HCT116 (cell line): Measurements from ENCODE around the gene SELENOK. TPM values are rescaled to one million over a fixed set of nuclear protein-coding genes. Genes with fewer than 3 reads are reported as not detected.
A peak's percentile ranks its signal among the peaks of the same experiment; 100 is the strongest.

Source experiments
- ATAC-seq: fragments of 200-7000 bp; cut with Tn5 transposase; 2 replicates; pipeline ENCODE4 v1.9.1; 2020; ENCODE audit warnings: mild to moderate bottlenecking, moderate library complexity
- BruUV-seq: library from RNA; stranded (reverse); fragments of 400-500 nt; replicated peaks from 2 replicates; lab custom pipeline; 2021; lab: Mats Ljungman, UMichigan
- CTCF ChIA-PET: fragments of 300-600 bp; sonication (Branson Sonifier 250); formaldehyde crosslinking; loops from one replicate; lab custom pipeline; 2021; ENCODE audit warnings: antibody characterized with exemption; lab: Charles Lee
- POLR2A ChIA-PET: fragments of 300-600, 350-600 bp; sonication (Branson Sonifier 250); formaldehyde crosslinking; loops from one replicate; lab custom pipeline; 2021; ENCODE audit warnings: antibody characterized with exemption; lab: Charles Lee
- RAD21 ChIA-PET, 2 experiments: fragments of 300-600 bp; sonication (Branson Sonifier 250); formaldehyde crosslinking; loops; one replicate each; lab custom pipeline; 2023; ENCODE audit warnings: low total read pairs in 2 of 2; ENCODE audit not compliant: uncharacterized antibody in 2 of 2, unreplicated experiment in 2 of 2, low non-redundant PET in 1 of 2; lab: Charles Lee
- DNase-seq: peaks from one replicate; pipeline ENCODE4 v3.0.0-alpha.2; 2010; ENCODE audit warnings: low read depth, low spot score
- H2AFZ ChIP-seq: fragments of 200-600 bp; shearing (Covaris generic), sonication (generic); 2 replicates; pipeline ENCODE4 v1.6.1; 2017; ENCODE audit warnings: low read depth, mixed run types, mixed read lengths, antibody characterized with exemption, low read length; ENCODE audit not compliant: poor library complexity, severe bottlenecking
- H3K27ac ChIP-seq: 2 replicates; pipeline ENCODE4 v1.5.1; 2012; ENCODE audit warnings: low read depth, low read length
- H3K27me3 ChIP-seq: fragments of 200-600 bp; sonication (generic); 2 replicates; pipeline ENCODE4 v1.6.1; 2016; ENCODE audit warnings: mixed run types, low read length, mixed read lengths; ENCODE audit not compliant: insufficient read depth
- H3K36me3 ChIP-seq, 2 experiments: fragments of 200-500 bp in 1 of 2; fragments of 200-600 bp in 1 of 2; sonication (Bioruptor generic) in 1 of 2; sonication (generic) in 1 of 2; 2 replicates each; pipeline versions ENCODE4 v1.5.1 to v1.6.1; 2014 to 2016; ENCODE audit warnings: low read length in 2 of 2, inconsistent platforms in 1 of 2, mixed read lengths in 1 of 2, mixed run types in 1 of 2; ENCODE audit not compliant: insufficient read depth in 2 of 2, control insufficient read depth in 1 of 2
- H3K4me1 ChIP-seq, 2 experiments: fragments of 200-600 bp in 1 of 2; sonication (generic) in 1 of 2; 2 replicates each; pipeline versions ENCODE4 v1.5.1 to v1.6.1; 2012 to 2017; ENCODE audit warnings: low read length in 2 of 2, inconsistent platforms in 1 of 2, mild to moderate bottlenecking in 1 of 2, mixed read lengths in 1 of 2, mixed run types in 1 of 2, moderate library complexity in 1 of 2; ENCODE audit not compliant: insufficient read depth in 2 of 2, control insufficient read depth in 1 of 2
- H3K4me2 ChIP-seq: fragments of 200-600 bp; sonication (generic); 2 replicates; pipeline ENCODE4 v1.6.1; 2017; ENCODE audit warnings: mixed run types, low read length, mixed read lengths
- H3K4me3 ChIP-seq, 2 experiments: fragments of 200-600 bp in 1 of 2; sonication (generic) in 1 of 2; replicated peaks in 1 of 2; 2 replicates each; pipeline ENCODE4 v1.5.1; 2011 to 2016; ENCODE audit warnings: low read length in 2 of 2, control low read depth in 1 of 2, low read depth in 1 of 2, mild to moderate bottlenecking in 1 of 2, mixed read lengths in 1 of 2, mixed run types in 1 of 2
- H3K79me2 ChIP-seq: fragments of 200-600 bp; sonication (generic); 2 replicates; pipeline ENCODE4 v1.6.1; 2017; ENCODE audit warnings: mild to moderate bottlenecking, mixed run types, low read length, moderate library complexity, mixed read lengths; ENCODE audit not compliant: insufficient read depth
- H3K9ac ChIP-seq: fragments of 200-600 bp; sonication (generic); 2 replicates; pipeline ENCODE4 v1.6.1; 2016; ENCODE audit warnings: low read length, mixed read lengths
- H3K9me2 ChIP-seq: fragments of 200-600 bp; sonication (generic), shearing (Covaris generic); 2 replicates; pipeline ENCODE4 v1.6.1; 2017; ENCODE audit warnings: mixed run types, mild to moderate bottlenecking, moderate library complexity; ENCODE audit not compliant: insufficient read depth
- H3K9me3 ChIP-seq, 2 experiments: fragments of 200-500 bp in 1 of 2; fragments of 200-600 bp in 1 of 2; sonication (Bioruptor generic) in 1 of 2; sonication (generic) in 1 of 2; 2 replicates each; pipeline ENCODE4 v1.6.1; 2014 to 2017; ENCODE audit warnings: low read length in 2 of 2, mixed read lengths in 2 of 2, inconsistent platforms in 1 of 2, low read depth in 1 of 2, mild to moderate bottlenecking in 1 of 2, mixed run types in 1 of 2, moderate library complexity in 1 of 2; ENCODE audit not compliant: control insufficient read depth in 1 of 2, insufficient read depth in 1 of 2
- H4K20me1 ChIP-seq: fragments of 200-600 bp; sonication (generic), shearing (Covaris generic); 2 replicates; pipeline ENCODE4 v1.6.1; 2017; ENCODE audit warnings: mixed run types, mild to moderate bottlenecking, moderate library complexity; ENCODE audit not compliant: insufficient read depth
- CBX3 ChIP-seq: IDR thresholded peaks from 2 replicates; pipeline ENCODE4 v1.6.1; 2012; ENCODE audit warnings: low read depth
- EZH2 ChIP-seq: fragments of 200-600 bp; sonication (generic); IDR thresholded peaks from 2 replicates; pipeline ENCODE4 v1.6.1; 2017; ENCODE audit warnings: antibody characterized with exemption, mixed run types
- JUND ChIP-seq: IDR thresholded peaks from 2 replicates; pipeline ENCODE4 v1.6.1; 2012
- SP1 ChIP-seq: IDR thresholded peaks from 2 replicates; pipeline ENCODE4 v1.6.1; 2012; ENCODE audit warnings: low read depth
- TCF7L2 ChIP-seq: IDR thresholded peaks from 2 replicates; pipeline ENCODE4 v1.7.0; 2011; ENCODE audit warnings: borderline replicate concordance, inconsistent platforms; ENCODE audit not compliant: insufficient read depth, insufficient read length; ENCODE audit errors: extremely low read depth
- YY1 ChIP-seq: IDR thresholded peaks from 2 replicates; pipeline ENCODE4 v1.6.1; 2011; ENCODE audit warnings: low read length, low read depth, moderate library complexity, mild to moderate bottlenecking; ENCODE audit not compliant: insufficient replicate concordance; ENCODE audit errors: extremely low read depth
- ZFX ChIP-seq: fragments of 450-650 bp; IDR thresholded peaks from 2 replicates; pipeline ENCODE4 v1.6.1; 2017
- ZNF274 ChIP-seq: fragments of 200-500 bp; sonication (Bioruptor generic); IDR thresholded peaks from 2 replicates; pipeline ENCODE4 v1.6.1; 2014; ENCODE audit warnings: mild to moderate bottlenecking, low read depth, low read length, inconsistent platforms
- intact Hi-C: fragments of 100-400 bp; cut with micrococcal nuclease; formaldehyde crosslinking; loops from 2 replicates; pipeline ENCODE4 v1.10.0; 2022
- total RNA-seq: library from RNA; stranded (reverse); gene quantifications from one replicate; pipeline ENCODE4 v1.2.1, GENCODE V29; 2021; ENCODE audit not compliant: unreplicated experiment
- TF ChIP-seq, protein P1 (sequence below), 3 experiments: fragments of 200-600 bp in 1 of 3; sonication (generic) in 1 of 3; IDR thresholded peaks in 2 of 3; conservative IDR thresholded peaks in 1 of 3; 2 replicates each; pipeline ENCODE4 v1.5.1; 2012 to 2017; ENCODE audit warnings: low read depth in 2 of 3, low read length in 2 of 3, antibody characterized with exemption in 1 of 3, borderline replicate concordance in 1 of 3, control low read depth in 1 of 3, mild to moderate bottlenecking in 1 of 3, mixed read lengths in 1 of 3, mixed run types in 1 of 3, moderate library complexity in 1 of 3; ENCODE audit not compliant: insufficient read depth in 1 of 3
- TF ChIP-seq, protein P2 (sequence below): IDR thresholded peaks from 2 replicates; pipeline ENCODE4 v1.6.1; 2012; ENCODE audit warnings: low read depth
- TF ChIP-seq, protein P3 (sequence below): IDR thresholded peaks from 2 replicates; pipeline ENCODE4 v1.6.1; 2012

Gene SELENOK
- total RNA-seq, 1 experiment from 2014 or later, result 35.1 TPM

DNA sequence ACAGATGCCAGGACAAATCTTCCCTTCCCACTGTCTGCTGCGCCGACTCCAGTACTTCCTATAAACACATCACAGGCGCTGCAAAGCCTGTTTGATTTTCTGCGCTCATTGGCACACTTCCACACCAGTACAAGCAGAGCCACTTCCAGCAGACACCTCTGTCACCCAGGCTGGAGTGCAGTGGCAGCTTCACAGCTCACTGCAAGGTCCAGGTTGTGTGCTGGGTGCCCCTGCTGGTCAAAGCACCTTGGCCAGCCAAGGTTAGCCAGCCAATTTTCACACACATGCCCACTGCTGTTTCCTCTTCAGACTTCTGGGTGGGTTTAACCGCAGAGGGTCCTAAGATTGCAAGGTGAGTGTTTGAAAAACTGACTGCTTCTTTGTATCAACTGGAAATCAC, 50.4 kb downstream of the SELENOK start:
- Histone ChIP-seq H3K4me1 (peaks cover 33 to 42% of the 10 kb centered on the region in 2 experiments), H3K27ac (no peak overlapping the region), H3K79me2 (no peaks in the 10 kb centered on the region), H3K36me3 (no peaks in the 10 kb centered on the region), H3K4me2 (no peak overlapping the region), H3K4me3 (no peak overlapping the region), H3K9ac (no peak overlapping the region), H3K27me3 (no peaks in the 10 kb centered on the region), H2AFZ (no peak overlapping the region), H3K9me2 (no peaks in the 10 kb centered on the region), H3K9me3 (no peaks in the 10 kb centered on the region), H4K20me1 (no peaks in the 10 kb centered on the region)
- DNase-seq, result no peak
- intact Hi-C loops, result no loop called here
- RAD21 ChIA-PET, result no interaction called here
- TF ChIP-seq, protein P1, sequence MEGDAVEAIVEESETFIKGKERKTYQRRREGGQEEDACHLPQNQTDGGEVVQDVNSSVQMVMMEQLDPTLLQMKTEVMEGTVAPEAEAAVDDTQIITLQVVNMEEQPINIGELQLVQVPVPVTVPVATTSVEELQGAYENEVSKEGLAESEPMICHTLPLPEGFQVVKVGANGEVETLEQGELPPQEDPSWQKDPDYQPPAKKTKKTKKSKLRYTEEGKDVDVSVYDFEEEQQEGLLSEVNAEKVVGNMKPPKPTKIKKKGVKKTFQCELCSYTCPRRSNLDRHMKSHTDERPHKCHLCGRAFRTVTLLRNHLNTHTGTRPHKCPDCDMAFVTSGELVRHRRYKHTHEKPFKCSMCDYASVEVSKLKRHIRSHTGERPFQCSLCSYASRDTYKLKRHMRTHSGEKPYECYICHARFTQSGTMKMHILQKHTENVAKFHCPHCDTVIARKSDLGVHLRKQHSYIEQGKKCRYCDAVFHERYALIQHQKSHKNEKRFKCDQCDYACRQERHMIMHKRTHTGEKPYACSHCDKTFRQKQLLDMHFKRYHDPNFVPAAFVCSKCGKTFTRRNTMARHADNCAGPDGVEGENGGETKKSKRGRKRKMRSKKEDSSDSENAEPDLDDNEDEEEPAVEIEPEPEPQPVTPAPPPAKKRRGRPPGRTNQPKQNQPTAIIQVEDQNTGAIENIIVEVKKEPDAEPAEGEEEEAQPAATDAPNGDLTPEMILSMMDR (IDR thresholded peaks at IDR 0.05 in 2 of 3, conservative IDR thresholded peaks at IDR 0.05 in 1 of 3; ENCODE audit: borderline replicate concordance in 1 of 3, insufficient read depth in 1 of 3, low read depth in 2 of 3, low read length in 2 of 3), result peak in 1 of 3 experiments; percentile 13; a peak in 1 of 6 replicates
- TF ChIP-seq CBX3, result no peak
- no peak for ATAC-seq
- no TSS peak for BruUV-seq
- POLR2A ChIA-PET, result no interaction called here
- CTCF ChIA-PET, result interaction anchor here (1.2 kb wide), 1 partner anchor 51 kb away, joined by 3 read pairs; the partner anchor contains the start of gene SELENOK

DNA sequence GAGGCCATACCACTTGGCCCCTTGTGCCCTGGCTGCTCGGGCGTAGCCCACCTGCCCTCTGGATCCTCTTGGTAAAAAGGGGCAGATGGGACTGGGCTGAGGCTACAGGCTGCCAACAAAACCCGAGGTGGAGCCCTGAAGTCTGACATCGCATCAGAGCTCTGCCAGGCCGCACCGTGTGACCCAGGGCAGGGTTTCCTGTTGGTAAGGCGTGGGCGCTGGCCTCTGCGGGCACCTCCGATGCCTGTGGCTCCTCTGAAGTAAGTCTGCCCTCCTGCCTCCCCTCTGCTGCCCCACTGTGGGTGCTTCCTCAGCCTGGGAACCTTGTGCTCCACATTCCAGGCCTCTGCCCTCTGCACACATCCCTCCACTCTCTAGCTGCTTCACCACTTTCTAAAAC, 54.3 kb downstream of the SELENOK start:
- no peaks in the 10 kb centered on the region for H3K79me2 ChIP-seq
- no peaks in the 10 kb centered on the region for H3K36me3 ChIP-seq
- no peak overlapping the region for H3K9ac ChIP-seq
- H3K27me3 ChIP-seq, result no peaks in the 10 kb centered on the region
- no peaks in the 10 kb centered on the region for H4K20me1 ChIP-seq
- H3K4me1 ChIP-seq, result peaks cover 4 to 5% of the 10 kb centered on the region in 2 experiments; a peak in 2 of 4 replicates
- intact Hi-C loops, result no loop called here
- no TSS peak for BruUV-seq
- H3K27ac ChIP-seq, result no peak overlapping the region
- H2AFZ ChIP-seq, result no peak overlapping the region
- ChIA-PET POLR2A (no interaction called here), CTCF (no interaction called here), RAD21 (no interaction called here)
- H3K4me3 ChIP-seq, result no peak overlapping the region
- no peak overlapping the region for H3K4me2 ChIP-seq
- no peak for DNase-seq
- no peaks in the 10 kb centered on the region for H3K9me3 ChIP-seq
- no peaks in the 10 kb centered on the region for H3K9me2 ChIP-seq
- ATAC-seq, result no peak
- TF ChIP-seq ZFX (no peak), SP1 (no peak), TCF7L2 (no peak), YY1 (no peak), EZH2 (no peak), ZNF274 (no peak), JUND (no peak)
- TF ChIP-seq, protein P2, sequence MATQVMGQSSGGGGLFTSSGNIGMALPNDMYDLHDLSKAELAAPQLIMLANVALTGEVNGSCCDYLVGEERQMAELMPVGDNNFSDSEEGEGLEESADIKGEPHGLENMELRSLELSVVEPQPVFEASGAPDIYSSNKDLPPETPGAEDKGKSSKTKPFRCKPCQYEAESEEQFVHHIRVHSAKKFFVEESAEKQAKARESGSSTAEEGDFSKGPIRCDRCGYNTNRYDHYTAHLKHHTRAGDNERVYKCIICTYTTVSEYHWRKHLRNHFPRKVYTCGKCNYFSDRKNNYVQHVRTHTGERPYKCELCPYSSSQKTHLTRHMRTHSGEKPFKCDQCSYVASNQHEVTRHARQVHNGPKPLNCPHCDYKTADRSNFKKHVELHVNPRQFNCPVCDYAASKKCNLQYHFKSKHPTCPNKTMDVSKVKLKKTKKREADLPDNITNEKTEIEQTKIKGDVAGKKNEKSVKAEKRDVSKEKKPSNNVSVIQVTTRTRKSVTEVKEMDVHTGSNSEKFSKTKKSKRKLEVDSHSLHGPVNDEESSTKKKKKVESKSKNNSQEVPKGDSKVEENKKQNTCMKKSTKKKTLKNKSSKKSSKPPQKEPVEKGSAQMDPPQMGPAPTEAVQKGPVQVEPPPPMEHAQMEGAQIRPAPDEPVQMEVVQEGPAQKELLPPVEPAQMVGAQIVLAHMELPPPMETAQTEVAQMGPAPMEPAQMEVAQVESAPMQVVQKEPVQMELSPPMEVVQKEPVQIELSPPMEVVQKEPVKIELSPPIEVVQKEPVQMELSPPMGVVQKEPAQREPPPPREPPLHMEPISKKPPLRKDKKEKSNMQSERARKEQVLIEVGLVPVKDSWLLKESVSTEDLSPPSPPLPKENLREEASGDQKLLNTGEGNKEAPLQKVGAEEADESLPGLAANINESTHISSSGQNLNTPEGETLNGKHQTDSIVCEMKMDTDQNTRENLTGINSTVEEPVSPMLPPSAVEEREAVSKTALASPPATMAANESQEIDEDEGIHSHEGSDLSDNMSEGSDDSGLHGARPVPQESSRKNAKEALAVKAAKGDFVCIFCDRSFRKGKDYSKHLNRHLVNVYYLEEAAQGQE, result no peak
- TF ChIP-seq, protein P1 (IDR thresholded peaks at IDR 0.05 in 2 of 3, conservative IDR thresholded peaks at IDR 0.05 in 1 of 3; ENCODE audit: borderline replicate concordance in 1 of 3, insufficient read depth in 1 of 3, low read depth in 2 of 3, low read length in 2 of 3), result no peak
- TF ChIP-seq, protein P3, sequence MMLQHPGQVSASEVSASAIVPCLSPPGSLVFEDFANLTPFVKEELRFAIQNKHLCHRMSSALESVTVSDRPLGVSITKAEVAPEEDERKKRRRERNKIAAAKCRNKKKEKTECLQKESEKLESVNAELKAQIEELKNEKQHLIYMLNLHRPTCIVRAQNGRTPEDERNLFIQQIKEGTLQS, result no peak
